HG03432 (cell line): ENCODE measurements around the gene DNER.
"Not testable (repeated sequence)": the region's sequence is repeated elsewhere in the genome, so short reads cannot be mapped to it uniquely, and the experiment has no call there.

ENCODE experiments used
- ATAC-seq: cut with Tn5 transposase; IDR thresholded peaks from one replicate; pipeline ENCODE4 v1.9.1; 2021; ENCODE audit warnings: mild to moderate bottlenecking, moderate library complexity; ENCODE audit not compliant: unreplicated experiment

DNER gene, protein sequence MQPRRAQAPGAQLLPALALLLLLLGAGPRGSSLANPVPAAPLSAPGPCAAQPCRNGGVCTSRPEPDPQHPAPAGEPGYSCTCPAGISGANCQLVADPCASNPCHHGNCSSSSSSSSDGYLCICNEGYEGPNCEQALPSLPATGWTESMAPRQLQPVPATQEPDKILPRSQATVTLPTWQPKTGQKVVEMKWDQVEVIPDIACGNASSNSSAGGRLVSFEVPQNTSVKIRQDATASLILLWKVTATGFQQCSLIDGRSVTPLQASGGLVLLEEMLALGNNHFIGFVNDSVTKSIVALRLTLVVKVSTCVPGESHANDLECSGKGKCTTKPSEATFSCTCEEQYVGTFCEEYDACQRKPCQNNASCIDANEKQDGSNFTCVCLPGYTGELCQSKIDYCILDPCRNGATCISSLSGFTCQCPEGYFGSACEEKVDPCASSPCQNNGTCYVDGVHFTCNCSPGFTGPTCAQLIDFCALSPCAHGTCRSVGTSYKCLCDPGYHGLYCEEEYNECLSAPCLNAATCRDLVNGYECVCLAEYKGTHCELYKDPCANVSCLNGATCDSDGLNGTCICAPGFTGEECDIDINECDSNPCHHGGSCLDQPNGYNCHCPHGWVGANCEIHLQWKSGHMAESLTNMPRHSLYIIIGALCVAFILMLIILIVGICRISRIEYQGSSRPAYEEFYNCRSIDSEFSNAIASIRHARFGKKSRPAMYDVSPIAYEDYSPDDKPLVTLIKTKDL

GRCh38 chr2:229714080-229714735, at the start of gene DNER:
Gene DNER (minus strand): TSS chr2:229714555. CDS start chr2:229714423, 132 bp downstream.
- ATAC-seq = peak; percentile 89

DNA sequence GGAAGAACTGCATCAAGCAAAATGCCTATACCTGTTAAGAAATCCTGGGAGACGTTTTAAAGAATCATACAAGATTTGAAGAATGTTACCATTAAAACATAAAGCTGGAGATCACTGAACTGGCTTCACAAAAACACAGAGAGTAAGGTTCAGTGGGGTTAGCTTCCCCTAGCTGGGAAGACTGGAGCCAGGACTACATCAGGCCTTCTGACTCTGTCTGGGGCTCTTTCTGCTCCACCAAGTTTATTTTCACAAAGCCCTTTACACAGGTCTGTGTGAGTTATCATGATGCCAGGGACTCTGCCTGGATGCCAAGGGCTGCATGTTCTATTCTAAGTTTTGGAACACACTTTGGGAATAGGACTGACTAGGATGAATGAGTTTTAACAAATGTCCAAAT, 47.3 kb upstream of the DNER start:
- no peak for ATAC-seq

GRCh38 chr2:229757462-229757861, 43.1 kb upstream of the DNER start:
- not testable (repeated sequence) for ATAC-seq

- ATAC-seq = no peak
Observed at GRCh38 chr2:229752970-229753729, 38.8 kb upstream of the DNER start.

GRCh38 chr2:229749779-229750178, 35.4 kb upstream of the DNER start:
- no peak for ATAC-seq

- no peak for ATAC-seq
Observed at GRCh38 chr2:229748950-229749349, 34.6 kb upstream of the DNER start.

GRCh38 chr2:229742691-229743090, 28.3 kb upstream of the DNER start:
- not testable (repeated sequence) for ATAC-seq

DNA sequence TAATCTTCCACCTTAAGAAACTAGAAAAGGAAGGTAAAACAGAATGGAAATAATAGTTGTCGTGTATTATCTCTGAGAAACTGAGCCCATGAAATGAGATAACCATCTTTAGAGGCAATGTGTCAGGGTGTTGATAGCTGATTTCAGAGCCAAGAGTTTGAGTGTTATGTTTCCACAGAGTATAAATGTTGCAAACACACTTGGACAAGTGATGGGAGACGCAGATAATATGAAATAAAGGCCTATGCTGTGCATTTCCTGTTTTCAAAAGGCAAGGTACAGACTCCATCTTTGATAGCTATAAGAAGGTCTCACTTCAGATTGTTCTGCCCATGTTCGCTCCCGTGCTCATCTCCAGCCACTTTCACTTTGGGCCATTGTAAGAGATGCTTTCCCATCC, 25.9 kb upstream of the DNER start:
- no peak for ATAC-seq

GRCh38 chr2:229738024-229738625, 23.8 kb upstream of the DNER start:
- ATAC-seq = no peak

- ATAC-seq = no peak
Observed at GRCh38 chr2:229734410-229734809, 20.1 kb upstream of the DNER start.

- no peak for ATAC-seq
Observed at GRCh38 chr2:229733611-229734245, 19.4 kb upstream of the DNER start.

- no peak for ATAC-seq
Observed at GRCh38 chr2:229732897-229733296, 18.5 kb upstream of the DNER start.

- no peak for ATAC-seq
Observed at GRCh38 chr2:229731916-229732315, 17.6 kb upstream of the DNER start.

DNA sequence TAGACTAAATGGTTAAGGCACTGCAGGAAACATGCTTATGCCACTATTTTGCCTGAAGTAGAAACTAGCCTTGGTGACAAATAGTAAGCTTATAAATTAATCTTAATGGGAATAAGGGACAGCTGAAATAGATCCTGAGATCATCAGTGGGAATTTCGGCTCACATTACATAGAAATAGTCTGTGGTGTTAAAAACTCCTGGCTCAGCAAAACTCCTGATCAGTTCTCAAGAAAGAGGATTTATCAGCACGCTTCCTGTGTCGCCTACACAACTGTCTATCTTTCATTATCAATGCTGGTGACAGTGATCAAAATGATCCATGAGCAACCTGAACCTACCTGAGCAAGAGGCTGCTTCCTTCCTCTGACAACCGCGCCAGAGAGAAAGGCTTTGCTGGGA, 17.0 kb upstream of the DNER start:
- no peak for ATAC-seq

GRCh38 chr2:229728370-229728769, 14.0 kb upstream of the DNER start:
- no peak for ATAC-seq

DNA sequence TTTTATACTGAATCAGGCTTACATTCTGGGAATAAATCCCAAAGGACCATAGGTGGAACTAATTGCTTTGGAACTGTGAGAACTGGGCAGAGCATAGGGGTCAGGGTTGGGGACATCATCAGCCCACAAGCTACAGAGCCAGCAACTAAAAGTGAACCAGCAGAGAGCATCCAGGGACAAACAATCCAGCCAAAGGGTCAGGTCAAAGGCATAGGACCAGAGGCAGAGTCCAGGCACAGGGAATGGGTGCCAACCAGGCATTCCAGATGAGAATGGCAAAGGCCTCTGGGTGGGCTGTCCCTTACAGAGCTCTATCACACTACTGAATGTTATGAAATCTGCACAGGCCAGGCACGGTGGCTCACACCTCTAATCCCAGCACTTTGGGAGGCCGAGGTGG, 12.3 kb upstream of the DNER start:
- no peak for ATAC-seq

- no peak for ATAC-seq
Observed at GRCh38 chr2:229725716-229726574, 11.6 kb upstream of the DNER start.

DNA sequence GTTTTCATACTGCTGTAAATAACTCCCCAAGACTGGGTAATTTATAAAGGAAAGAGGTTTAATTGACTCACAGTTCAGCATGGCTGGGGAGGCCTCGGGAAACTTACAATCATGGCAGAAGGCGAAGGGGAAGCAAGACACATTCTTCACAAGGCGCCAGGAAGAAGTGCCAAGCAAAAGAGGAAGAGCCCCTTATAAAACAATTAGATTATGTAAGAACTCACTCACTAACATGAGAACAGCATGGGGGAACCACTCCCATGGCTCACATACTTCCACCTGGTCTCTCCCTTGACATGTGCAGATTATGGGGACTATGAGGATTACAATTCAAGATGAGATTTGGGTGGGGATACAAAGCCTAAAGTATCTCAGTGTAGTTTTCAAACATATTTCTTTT, 8.8 kb upstream of the DNER start:
- ATAC-seq = not testable (repeated sequence)
